Caki2 (cell line): Measurements from ENCODE around the gene KRT72. TPM values are rescaled to one million over a fixed set of nuclear protein-coding genes. Genes with fewer than 3 reads are reported as not detected.

Experiments used
- DNase-seq: peaks from one replicate; pipeline ENCODE4 v3.0.0-alpha.2; 2015; ENCODE audit warnings: low read depth
- in situ Hi-C: cut with HindIII; loops from 2 replicates; pipeline ENCODE4 v1.10.0; 2016; ENCODE audit warnings: low sequenced_read_pairs, low pct_unique_long_range_greater_than_20kb, mixed read lengths
- total RNA-seq: library from RNA; depleted of rRNA; stranded (reverse); fragments of >200 nt; shearing (Covaris generic); gene quantifications from 2 replicates; pipeline ENCODE4 v1.2.3, GENCODE V29; 2014; ENCODE audit warnings: low replicate concordance; rRNA removed

KRT72 gene
- total RNA-seq = not detected in 2 replicates

DNA sequence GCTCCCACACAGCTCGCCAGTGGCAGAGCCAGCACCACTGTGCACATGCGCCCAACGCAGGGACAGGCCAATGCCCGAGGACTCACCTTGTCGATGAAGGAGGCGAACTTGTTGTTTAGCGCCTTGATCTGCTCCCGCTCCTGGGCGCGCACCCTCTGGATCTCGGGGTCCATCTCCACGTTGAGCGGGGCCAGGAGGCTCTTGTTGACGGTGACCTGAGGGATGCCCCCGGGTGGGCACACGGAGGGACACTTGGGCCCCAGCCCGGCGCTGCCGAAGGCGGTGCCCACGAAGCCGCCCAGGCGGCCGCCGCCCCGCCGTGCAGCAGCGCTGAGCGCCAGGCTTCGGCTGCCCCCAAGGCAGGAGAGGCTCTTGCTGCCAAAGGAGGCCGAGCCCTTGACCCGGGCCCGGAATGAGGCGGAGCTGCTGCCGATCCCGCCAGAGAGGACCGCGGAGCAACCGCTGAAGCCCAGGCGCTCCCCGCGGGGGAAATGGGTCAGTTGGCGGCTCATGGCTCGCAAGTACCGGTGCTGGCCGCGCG is at the start of gene KRT72:
Gene KRT72, minus strand, starts transcription at position 523 of the 541 bp plus-strand sequence. Its CDS starts 11 bp downstream, at position 512.
- in situ Hi-C loops = no loop called here

GRCh38 chr12:52650520-52651081 is 49.3 kb upstream of the KRT72 start:
- in situ Hi-C loops = no loop called here
- peak; percentile 61 for DNase-seq

More for the DNA sequence above, at the start of gene KRT72:
- DNase-seq = no peak

- in situ Hi-C loops = loop anchor here (10.0 kb wide), 1 partner anchor 434 kb away; no protein-coding TSS in a partner anchor
- no peak for DNase-seq
These were observed 47.8 kb upstream of the KRT72 start for GRCh38 chr12:52649066-52649465.

GRCh38 chr12:52648012-52648550 is 46.8 kb upstream of the KRT72 start:
- in situ Hi-C loops = loop anchor here (10.0 kb wide), 1 partner anchor 433 kb away; no protein-coding TSS in a partner anchor
- no peak for DNase-seq

DNA sequence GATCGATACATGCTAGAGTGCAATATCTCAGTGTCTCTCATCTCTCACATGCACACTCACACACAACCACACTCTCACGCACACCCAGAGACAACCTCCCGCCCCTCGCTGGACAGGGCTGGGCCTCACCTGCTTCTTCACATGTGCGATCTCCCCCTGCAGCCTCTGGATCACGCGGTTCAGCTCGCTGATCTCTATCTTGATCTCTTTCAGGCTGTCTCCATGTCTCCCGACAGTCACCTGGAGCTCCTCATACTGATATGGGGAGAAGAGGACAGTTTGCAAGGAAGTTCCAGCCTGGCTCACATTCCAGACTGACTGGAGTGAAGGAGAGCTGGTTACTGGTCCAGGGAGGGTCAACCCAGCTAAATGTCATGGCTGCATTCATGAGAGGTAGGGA is 46.3 kb upstream of the KRT72 start:
- no peak for DNase-seq
- in situ Hi-C loops = loop anchor here (10.0 kb wide), 1 partner anchor 433 kb away; no protein-coding TSS in a partner anchor

DNA sequence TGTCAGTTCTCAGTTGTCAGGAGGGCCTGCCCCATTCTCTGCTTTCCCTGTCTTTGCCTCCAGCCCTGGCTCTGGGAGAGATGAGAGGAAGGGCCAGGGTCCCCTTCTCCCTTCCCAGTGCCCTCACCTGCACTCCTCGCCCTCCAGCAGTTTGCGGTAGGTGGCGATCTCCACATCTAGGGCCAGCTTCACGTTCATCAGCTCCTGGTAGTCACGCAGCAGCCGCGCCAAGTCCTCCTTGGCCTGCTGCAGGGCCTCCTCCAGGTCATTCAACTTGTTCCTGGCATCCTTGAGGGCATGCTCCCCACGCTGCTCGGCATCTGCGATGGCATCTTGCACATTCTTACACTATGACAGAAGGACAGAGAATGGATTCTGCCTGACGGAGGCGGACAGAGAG is 45.4 kb upstream of the KRT72 start:
- in situ Hi-C loops = loop anchor here (10.0 kb wide), 1 partner anchor 432 kb away; no protein-coding TSS in a partner anchor
- no peak for DNase-seq

DNA sequence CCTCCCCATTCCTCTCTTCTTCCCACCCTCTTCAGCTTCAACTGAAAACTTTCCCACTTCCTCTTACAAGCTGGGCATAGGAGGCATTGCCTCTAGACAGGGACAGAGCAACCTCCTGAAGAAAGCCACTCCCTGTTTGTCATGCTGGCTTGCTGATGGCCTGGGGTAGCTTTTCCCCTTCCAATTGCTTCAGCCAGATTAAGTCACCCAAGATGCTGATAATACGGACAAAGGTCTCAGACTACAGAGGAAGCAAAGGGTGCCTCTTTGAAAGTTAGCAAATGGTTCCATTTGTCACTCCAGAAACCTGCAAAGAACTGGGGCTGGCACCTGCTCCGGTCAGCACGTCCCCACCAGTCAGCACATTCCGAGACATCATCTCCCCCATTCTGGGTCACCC is 44.7 kb upstream of the KRT72 start:
- in situ Hi-C loops = loop anchor here (10.0 kb wide), 1 partner anchor 431 kb away; no protein-coding TSS in a partner anchor

DNA sequence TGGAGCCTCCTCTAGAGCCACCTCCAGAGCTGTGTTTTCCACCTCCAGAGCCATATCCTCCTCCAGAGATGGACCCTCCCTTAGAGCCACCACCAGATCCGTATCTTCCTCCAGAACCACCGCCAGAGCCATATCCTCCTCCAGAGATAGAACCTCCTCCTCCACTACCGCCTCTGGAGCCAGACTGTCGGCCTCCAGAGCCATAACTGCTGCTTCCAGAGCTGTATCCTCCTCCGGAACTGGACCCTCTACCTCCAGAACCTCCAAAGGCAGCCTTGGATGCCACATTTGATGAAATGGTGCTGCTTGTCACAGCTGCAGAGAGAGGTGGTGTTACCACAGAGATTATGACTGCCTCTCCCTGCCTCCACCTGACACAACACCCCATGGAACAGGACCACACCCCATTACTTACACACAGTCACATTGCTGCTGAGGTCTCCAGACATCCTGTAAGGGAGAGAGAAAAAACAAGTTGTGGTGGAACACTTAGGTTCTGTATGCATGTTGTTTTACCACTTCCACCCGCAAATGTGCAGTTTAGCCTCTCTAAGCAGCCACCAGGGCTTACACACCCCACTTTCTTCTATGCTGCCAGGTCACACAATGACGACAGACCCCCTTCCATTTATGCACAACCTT is 44.0 kb upstream of the KRT72 start:
- DNase-seq = no peak
- in situ Hi-C loops = loop anchor here (10.0 kb wide), 1 partner anchor 430 kb away; no protein-coding TSS in a partner anchor

More for the DNA sequence above, 44.7 kb upstream of the KRT72 start:
- DNase-seq = no peak

DNA sequence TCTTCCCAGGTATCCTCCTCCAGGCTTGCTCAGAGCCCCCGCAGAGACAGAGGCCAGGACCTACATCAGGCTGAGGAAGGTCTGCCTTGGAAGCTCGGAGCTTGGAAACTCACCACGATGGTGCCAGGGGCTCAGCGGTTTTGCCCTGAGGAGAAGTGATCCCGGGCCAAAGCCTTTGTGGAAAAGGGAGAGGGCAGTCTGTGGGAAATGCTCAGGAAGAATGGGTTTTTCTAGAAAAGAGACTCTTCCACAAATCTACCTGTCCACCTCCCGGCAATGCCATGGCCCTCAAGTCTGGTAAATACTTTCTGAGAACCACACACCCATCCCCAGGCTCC is 42.8 kb upstream of the KRT72 start:
- in situ Hi-C loops = loop anchor here (10.0 kb wide), 1 partner anchor 429 kb away; no protein-coding TSS in a partner anchor
- no peak for DNase-seq

DNA sequence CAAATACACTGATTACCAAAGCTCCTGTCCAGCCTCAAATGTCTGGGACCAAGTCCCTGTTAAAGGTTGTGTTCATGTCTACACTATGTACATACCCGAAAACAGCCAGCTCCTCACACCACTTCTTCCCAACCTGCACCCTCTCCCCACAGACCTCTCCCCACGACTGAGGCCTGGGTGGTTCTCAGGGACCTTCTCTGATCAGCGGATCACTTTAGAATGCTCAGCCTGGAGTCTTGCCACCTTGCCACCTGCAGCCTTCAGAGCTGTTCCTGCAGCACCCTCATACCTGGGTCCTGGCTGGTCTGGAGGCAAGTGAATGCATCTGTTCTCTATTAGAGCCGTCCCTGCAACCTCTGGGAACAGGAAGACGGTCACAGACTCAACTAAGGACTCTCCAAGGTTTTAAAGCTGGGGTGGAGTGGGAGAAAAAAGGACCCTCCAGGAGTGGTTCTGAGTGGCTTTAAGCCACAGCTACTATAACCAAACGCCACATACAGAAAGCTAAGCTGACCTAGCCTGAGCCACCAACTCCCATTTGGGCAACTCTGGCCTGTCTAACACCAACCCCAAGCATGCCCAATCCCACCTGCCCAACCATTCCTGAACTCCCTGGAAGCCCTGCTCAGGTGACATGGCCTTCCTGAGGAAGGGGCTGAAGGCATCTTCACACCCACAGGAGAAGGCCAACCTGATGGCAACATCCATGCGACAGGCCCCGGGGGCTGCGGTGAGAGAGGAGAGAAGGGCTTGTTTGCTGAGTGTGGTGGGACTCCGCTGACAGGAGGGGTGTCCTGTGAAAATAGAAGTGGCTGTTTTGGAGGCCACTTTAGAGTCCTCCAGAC is 42.2 kb upstream of the KRT72 start:
- DNase-seq = no peak
- in situ Hi-C loops = loop anchor here (10.0 kb wide), 1 partner anchor 429 kb away; no protein-coding TSS in a partner anchor

DNA sequence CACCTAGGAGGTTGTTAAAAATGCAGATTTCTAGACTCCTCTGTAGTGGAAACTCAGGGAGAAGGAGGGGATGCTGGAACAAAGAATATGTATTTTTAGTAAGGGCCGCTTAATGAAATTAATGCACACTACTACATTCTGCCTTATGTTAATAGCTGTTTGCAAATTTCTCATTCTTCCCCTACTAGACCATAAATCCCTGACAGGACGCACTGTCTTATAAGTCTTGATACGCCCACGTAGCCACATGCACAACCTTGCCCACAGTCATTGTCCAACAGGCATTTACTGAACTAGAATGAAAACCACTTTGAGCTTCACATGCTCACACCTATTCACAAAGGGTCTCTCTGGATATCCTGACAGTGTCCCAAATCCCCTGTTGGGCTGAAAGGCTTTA is 40.2 kb upstream of the KRT72 start:
- in situ Hi-C loops = loop anchor here (10.0 kb wide), 1 partner anchor 427 kb away; no protein-coding TSS in a partner anchor
- no peak for DNase-seq

- in situ Hi-C loops = no loop called here
- no peak for DNase-seq
These were observed 36.0 kb upstream of the KRT72 start for GRCh38 chr12:52637299-52637698.

DNA sequence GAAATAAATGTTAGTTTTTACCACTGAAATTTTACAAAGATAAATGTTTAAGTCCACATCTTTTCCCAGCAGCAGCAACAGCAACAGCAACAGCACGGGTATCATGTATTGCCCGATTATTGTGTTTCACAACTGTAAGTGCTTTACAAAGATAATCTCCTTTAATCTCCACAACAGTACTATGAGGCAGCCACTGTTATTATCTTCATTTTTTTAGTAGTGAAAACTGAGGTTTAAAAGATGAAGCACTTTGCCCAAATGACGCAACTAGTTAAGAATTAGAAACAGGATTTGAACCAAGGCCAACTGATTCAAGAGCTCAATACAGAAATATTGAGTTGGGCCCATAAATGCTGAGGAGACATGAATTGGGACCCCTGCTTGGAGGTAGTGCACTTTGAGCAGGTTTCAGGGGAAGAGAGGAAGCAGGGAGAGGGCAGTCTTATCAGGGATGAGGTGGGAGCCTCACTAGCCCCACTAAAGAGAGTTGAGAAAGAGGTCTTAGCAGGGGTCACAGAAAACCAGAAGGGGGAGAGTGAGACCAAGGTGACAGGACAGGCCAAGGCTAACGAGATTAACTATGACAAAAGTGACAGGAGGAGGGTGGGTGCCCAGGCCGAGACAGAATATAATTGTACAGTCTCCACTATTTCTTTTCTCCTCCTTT is 35.5 kb upstream of the KRT72 start:
- no peak for DNase-seq
- in situ Hi-C loops = no loop called here

GRCh38 chr12:52636189-52636588 is 34.9 kb upstream of the KRT72 start:
- in situ Hi-C loops = no loop called here
- DNase-seq = no peak

DNA sequence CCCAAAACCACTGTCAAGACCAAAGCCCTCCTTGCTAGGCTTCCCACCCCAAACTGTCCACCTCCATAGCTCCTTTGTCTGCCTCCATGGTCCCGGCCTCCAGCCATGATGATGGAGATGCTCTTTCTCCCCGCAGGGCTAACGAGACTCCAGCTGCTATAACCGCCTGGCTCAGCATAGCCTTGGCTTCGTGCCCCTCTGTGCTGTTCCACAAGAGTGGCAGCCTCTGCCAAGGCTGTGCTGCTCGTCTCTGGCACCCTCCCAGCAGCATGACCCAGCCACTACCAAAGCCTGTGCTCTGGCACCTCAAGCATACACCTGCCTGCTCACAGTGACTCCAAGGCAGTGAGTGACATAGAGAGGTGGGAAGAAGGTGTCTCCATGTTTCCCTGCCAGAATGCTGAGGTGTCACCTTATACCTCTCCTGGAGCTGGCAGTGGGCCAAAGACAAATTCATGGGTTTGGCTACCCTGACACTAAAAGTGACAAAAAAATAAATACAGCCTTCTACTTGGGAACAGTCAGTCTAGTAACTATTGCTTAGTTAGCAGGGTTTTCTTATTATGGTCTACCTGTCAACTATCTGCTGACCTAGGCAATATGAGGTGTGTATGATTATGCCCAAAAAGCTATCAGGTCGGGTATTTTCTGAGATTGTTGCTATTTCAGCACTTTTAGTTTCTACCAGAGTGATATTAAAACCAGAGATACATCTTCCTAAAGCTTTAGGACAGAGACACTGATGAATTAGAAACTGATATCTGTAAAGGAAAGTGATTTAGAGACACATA is 33.2 kb upstream of the KRT72 start:
- no peak for DNase-seq
- in situ Hi-C loops = no loop called here

GRCh38 chr12:52633383-52633782 is 32.1 kb upstream of the KRT72 start:
- in situ Hi-C loops = no loop called here
- no peak for DNase-seq

DNA sequence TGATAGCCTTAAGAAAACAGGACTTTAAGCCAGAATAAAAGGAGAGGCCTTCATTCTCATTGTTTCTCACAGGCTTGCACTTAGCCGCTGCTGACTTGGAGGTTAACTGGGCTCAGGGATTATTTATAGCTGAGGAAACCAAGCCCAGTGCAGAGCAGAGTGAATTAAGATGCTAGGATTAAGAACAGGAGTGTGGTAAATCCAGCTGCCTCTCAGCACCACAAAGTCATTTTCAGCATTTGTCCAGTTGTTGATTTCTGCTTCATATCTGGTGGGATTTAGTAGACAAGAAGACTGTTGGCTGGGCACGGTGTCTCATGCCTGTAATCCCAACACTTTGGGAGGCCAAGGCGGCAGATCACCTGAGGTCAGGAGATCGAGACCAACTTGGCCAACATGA is 31.4 kb upstream of the KRT72 start:
- in situ Hi-C loops = no loop called here

More for the DNA sequence above, 31.4 kb upstream of the KRT72 start:
- DNase-seq = no peak
